Measurements from ENCODE around the gene MINDY4.

The MINDY4 gene

DNA sequence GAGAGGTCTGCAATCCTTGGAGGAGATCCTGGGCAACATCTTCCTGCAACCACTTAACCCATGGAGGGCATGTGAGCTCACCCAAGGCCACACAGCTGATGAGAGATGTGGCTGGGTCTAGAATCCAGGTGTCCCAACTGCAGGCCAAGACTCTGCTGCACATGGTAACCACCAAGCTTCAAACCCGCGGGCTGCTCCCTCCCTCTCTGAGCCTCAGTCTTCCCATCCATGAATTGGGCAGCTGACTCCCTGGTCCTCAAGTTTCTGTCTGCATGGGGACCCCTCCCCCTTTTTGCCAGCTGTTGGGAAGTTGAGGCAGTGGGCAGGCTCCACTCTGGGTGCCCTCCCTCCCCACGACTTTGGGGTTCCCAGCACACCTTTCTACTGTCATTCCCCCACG lies 40.2 kb upstream of the MINDY4 start:
- TF ChIP-seq FOXM1 (IDR thresholded peaks at IDR 0.05; ENCODE audit: borderline replicate concordance, low read depth), result no peak
- TF ChIP-seq EP300 (IDR thresholded peaks at IDR 0.05; ENCODE audit: borderline replicate concordance), result no peak
- TF ChIP-seq, protein P1, sequence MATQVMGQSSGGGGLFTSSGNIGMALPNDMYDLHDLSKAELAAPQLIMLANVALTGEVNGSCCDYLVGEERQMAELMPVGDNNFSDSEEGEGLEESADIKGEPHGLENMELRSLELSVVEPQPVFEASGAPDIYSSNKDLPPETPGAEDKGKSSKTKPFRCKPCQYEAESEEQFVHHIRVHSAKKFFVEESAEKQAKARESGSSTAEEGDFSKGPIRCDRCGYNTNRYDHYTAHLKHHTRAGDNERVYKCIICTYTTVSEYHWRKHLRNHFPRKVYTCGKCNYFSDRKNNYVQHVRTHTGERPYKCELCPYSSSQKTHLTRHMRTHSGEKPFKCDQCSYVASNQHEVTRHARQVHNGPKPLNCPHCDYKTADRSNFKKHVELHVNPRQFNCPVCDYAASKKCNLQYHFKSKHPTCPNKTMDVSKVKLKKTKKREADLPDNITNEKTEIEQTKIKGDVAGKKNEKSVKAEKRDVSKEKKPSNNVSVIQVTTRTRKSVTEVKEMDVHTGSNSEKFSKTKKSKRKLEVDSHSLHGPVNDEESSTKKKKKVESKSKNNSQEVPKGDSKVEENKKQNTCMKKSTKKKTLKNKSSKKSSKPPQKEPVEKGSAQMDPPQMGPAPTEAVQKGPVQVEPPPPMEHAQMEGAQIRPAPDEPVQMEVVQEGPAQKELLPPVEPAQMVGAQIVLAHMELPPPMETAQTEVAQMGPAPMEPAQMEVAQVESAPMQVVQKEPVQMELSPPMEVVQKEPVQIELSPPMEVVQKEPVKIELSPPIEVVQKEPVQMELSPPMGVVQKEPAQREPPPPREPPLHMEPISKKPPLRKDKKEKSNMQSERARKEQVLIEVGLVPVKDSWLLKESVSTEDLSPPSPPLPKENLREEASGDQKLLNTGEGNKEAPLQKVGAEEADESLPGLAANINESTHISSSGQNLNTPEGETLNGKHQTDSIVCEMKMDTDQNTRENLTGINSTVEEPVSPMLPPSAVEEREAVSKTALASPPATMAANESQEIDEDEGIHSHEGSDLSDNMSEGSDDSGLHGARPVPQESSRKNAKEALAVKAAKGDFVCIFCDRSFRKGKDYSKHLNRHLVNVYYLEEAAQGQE (IDR thresholded peaks at IDR 0.05; ENCODE audit: low read depth), result no peak
- TF ChIP-seq ZBTB7A (IDR thresholded peaks at IDR 0.05; ENCODE audit: low read depth), result no peak
- TF ChIP-seq TAF1 (IDR thresholded peaks at IDR 0.05; ENCODE audit: low read depth), result no peak
- no peak for TF ChIP-seq RAD21 (IDR thresholded peaks at IDR 0.05; ENCODE audit: low read depth)
- no peak for TF ChIP-seq TCF12 (IDR thresholded peaks at IDR 0.05; ENCODE audit: low read depth)
- TF ChIP-seq EGR1 (IDR thresholded peaks at IDR 0.05), result no peak
- TF ChIP-seq, protein P2, sequence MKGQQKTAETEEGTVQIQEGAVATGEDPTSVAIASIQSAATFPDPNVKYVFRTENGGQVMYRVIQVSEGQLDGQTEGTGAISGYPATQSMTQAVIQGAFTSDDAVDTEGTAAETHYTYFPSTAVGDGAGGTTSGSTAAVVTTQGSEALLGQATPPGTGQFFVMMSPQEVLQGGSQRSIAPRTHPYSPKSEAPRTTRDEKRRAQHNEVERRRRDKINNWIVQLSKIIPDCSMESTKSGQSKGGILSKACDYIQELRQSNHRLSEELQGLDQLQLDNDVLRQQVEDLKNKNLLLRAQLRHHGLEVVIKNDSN (IDR thresholded peaks at IDR 0.05), result no peak
- no peak for TF ChIP-seq YY1 (IDR thresholded peaks at IDR 0.05; ENCODE audit: low read depth)

DNA sequence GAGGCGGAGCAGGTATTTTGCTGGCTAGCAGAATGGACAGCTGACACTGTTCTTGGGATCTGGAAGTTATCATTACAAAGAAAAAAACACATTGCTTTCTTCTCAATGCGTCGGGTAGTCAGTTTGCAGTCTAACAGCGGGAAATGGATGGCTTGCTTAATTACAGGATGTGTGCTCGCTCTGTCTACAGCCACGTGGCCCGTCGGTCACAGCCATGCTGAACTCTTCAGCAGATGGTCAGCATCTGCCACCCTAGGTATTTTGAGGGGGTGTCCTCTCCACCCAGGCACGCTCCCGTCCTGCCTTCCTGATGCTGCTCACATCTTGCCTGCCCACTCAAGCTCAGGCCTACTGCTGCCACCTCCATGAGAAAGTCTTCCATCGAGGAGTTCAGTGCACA lies 39.6 kb upstream of the MINDY4 start:
- TF ChIP-seq EP300 (IDR thresholded peaks at IDR 0.05; ENCODE audit: borderline replicate concordance), result no peak
- TF ChIP-seq TAF1 (IDR thresholded peaks at IDR 0.05; ENCODE audit: low read depth), result no peak
- no peak for TF ChIP-seq RAD21 (IDR thresholded peaks at IDR 0.05; ENCODE audit: low read depth)
- no peak for TF ChIP-seq FOXM1 (IDR thresholded peaks at IDR 0.05; ENCODE audit: borderline replicate concordance, low read depth)
- TF ChIP-seq NFIC (IDR thresholded peaks at IDR 0.05), result no peak
- TF ChIP-seq TCF12 (IDR thresholded peaks at IDR 0.05; ENCODE audit: low read depth), result no peak
- TF ChIP-seq, protein P3, sequence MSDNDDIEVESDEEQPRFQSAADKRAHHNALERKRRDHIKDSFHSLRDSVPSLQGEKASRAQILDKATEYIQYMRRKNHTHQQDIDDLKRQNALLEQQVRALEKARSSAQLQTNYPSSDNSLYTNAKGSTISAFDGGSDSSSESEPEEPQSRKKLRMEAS (IDR thresholded peaks at IDR 0.05), result no peak
- TF ChIP-seq ZBTB7A (IDR thresholded peaks at IDR 0.05; ENCODE audit: low read depth), result no peak
- TF ChIP-seq EGR1 (IDR thresholded peaks at IDR 0.05), result no peak
- no peak for TF ChIP-seq CREB1 (IDR thresholded peaks at IDR 0.05; ENCODE audit: low read depth)

DNA sequence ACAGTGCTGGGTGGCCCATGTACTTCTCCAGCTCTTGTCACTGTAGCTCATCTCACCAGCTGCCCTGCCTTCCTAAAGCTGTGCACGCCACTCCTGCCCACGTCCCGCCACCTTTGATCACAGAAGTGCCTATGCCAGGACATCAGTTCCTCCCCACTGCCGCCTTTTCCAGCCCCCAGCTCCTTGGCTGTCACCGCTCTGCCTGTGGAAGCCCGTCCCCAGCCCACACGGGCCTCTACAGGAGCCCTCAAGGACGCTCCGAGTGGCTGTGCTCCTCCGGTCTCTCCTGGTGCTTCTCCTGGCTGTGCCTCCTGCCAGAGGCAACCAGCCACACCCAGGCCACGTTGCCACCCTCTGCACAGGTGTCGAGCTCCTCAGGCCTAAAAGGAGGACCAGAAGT lies 38.6 kb upstream of the MINDY4 start:
- TF ChIP-seq, protein P2 (IDR thresholded peaks at IDR 0.05), result no peak

DNA sequence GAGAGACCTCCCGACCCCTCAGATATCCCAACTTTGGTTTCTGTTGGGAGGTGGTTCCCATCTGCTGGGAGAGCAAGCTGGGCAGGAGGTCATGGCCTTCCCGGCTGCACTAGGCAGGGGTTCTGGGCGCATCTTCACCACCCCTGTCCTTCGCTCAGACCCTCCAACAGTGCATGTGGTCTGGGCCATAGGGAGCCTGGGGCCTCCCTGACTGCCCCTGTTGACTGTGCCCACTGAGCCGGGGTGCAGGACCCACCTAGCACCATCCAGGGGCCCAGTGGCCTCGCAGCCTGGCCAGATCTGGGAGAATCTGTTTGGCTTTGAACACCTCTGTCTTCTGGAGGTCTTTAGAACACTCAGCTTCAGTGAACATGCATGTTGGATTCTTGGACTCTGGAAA lies 38.0 kb upstream of the MINDY4 start:
- TF ChIP-seq TAF1 (IDR thresholded peaks at IDR 0.05; ENCODE audit: low read depth), result no peak

DNA sequence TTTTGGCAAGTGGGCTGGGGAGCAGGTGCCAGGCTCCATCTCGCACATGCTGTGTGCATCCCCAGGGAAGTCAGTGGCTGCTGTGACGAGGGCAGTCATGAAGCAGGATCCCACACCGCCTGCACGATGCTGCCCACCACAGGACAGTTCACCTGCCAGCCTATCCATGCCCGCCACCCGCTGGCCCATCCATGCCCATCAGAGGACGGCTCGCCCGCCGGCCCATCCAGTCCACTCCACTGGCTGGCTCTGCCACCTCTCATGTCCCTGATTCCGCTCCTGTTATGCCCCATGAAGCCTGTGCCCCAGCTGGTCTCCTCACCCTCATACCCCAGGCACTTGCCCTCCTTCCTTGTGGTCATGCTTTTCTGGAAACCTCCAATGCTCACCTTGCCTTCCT lies 37.5 kb upstream of the MINDY4 start:
- TF ChIP-seq, protein P1 (IDR thresholded peaks at IDR 0.05; ENCODE audit: low read depth), result no peak
- TF ChIP-seq, protein P2 (IDR thresholded peaks at IDR 0.05), result no peak
- TF ChIP-seq EGR1 (IDR thresholded peaks at IDR 0.05) (no peak), TEAD4 (IDR thresholded peaks at IDR 0.05) (no peak), CEBPB (IDR thresholded peaks at IDR 0.05) (no peak), CREB1 (IDR thresholded peaks at IDR 0.05; ENCODE audit: low read depth) (no peak), EP300 (IDR thresholded peaks at IDR 0.05; ENCODE audit: borderline replicate concordance) (no peak), NFIC (IDR thresholded peaks at IDR 0.05) (no peak), ZBTB7A (IDR thresholded peaks at IDR 0.05; ENCODE audit: low read depth) (no peak), FOXM1 (IDR thresholded peaks at IDR 0.05; ENCODE audit: borderline replicate concordance, low read depth) (no peak), YY1 (IDR thresholded peaks at IDR 0.05; ENCODE audit: low read depth) (no peak), TAF1 (IDR thresholded peaks at IDR 0.05; ENCODE audit: low read depth) (no peak), TCF12 (IDR thresholded peaks at IDR 0.05; ENCODE audit: low read depth) (no peak), RAD21 (IDR thresholded peaks at IDR 0.05; ENCODE audit: low read depth) (no peak)
- TF ChIP-seq, protein P3 (IDR thresholded peaks at IDR 0.05), result no peak

DNA sequence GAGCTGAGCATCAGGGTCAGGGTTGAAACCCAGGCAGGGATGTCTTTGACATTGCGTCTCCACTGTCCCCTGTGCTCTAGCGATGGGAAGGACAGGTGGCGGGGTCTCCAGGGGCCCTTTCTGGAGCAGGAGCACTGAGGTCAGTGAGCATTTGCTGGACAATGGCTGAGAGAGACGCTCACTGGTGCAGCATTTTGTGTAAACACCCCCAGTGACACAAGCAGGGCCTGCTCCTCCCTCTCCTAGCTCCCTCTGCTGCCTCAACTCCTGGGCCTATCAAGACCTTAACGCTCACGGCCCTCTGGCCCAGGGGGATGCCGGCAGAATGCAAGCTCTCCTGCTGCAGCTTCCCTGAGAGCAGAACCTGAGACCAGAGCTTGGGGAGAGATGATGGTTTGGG lies 36.7 kb upstream of the MINDY4 start:
- TF ChIP-seq NFIC (IDR thresholded peaks at IDR 0.05), result no peak
- no peak for TF ChIP-seq TEAD4 (IDR thresholded peaks at IDR 0.05)
- TF ChIP-seq RAD21 (IDR thresholded peaks at IDR 0.05; ENCODE audit: low read depth), result no peak

DNA sequence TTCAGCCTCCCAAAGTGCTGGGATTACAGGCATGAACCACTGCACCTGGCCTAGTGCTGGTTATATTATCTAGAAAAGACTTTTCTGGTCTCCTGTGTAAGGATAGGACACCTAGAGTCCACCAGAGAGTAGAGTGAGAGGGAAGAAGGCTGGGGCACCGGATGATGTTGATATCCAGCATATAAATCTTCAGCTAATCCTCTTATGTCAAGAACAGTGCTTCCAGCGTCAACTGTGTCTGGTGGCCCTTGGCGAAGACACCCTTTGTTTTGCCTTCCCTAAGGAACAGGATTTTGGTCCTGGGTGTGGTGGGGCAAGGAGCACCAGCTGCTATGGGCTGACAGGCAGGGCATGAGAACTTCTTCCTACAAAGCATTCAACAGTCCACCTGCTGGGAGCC lies 35.6 kb upstream of the MINDY4 start:
- TF ChIP-seq, protein P2 (IDR thresholded peaks at IDR 0.05), result no peak
- no peak for TF ChIP-seq TAF1 (IDR thresholded peaks at IDR 0.05; ENCODE audit: low read depth)
